ENCODE data around the gene ADAMTS5. TPM values are rescaled to one million over a fixed set of nuclear protein-coding genes. Genes with fewer than 3 reads are reported as not detected.

Gene ADAMTS5
- total and polyA plus RNA-seq, 2 donors from 2014 or later: 1.7 to 10.6 TPM

GRCh38 chr21:26943921-26944320 is 23.0 kb downstream of the ADAMTS5 start:
- Histone ChIP-seq H3K9ac (ENCODE audit: low read length in 3 of 3) (no peak overlapping the region), H3K36me3 (ENCODE audit: control insufficient read depth in 2 of 3, insufficient read depth in 3 of 3, low read length in 3 of 3) (peaks cover 0 to 2% (median 0%) of the 10 kb centered on the region in 3 donors), H3K4me3 (ENCODE audit: low read length in 3 of 3) (no peak overlapping the region), H3K27me3 (ENCODE audit: control insufficient read depth, insufficient read depth, low read length) (no peaks in the 10 kb centered on the region), H3K27ac (ENCODE audit: low read depth in 2 of 2, low read length in 2 of 2) (no peak overlapping the region), H3K9me3 (ENCODE audit: control insufficient read depth in 2 of 3, insufficient read depth in 1 of 3, low read length in 3 of 3) (no peaks in the 10 kb centered on the region), H3K4me1 (ENCODE audit: control insufficient read depth in 2 of 3, insufficient read depth in 2 of 3, low read depth in 1 of 3, low read length in 3 of 3) (peaks cover 9 to 14% (median 9%) of the 10 kb centered on the region in 3 donors)
- no peak for DNase-seq
- FAIRE-seq: no peak
- TF ChIP-seq, protein P1, sequence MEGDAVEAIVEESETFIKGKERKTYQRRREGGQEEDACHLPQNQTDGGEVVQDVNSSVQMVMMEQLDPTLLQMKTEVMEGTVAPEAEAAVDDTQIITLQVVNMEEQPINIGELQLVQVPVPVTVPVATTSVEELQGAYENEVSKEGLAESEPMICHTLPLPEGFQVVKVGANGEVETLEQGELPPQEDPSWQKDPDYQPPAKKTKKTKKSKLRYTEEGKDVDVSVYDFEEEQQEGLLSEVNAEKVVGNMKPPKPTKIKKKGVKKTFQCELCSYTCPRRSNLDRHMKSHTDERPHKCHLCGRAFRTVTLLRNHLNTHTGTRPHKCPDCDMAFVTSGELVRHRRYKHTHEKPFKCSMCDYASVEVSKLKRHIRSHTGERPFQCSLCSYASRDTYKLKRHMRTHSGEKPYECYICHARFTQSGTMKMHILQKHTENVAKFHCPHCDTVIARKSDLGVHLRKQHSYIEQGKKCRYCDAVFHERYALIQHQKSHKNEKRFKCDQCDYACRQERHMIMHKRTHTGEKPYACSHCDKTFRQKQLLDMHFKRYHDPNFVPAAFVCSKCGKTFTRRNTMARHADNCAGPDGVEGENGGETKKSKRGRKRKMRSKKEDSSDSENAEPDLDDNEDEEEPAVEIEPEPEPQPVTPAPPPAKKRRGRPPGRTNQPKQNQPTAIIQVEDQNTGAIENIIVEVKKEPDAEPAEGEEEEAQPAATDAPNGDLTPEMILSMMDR (IDR thresholded peaks at IDR 0.05; ENCODE audit: borderline replicate concordance, extremely low read depth, insufficient read depth): no peak
- intact Hi-C loops (cut with DNase I): no loop called here

DNA sequence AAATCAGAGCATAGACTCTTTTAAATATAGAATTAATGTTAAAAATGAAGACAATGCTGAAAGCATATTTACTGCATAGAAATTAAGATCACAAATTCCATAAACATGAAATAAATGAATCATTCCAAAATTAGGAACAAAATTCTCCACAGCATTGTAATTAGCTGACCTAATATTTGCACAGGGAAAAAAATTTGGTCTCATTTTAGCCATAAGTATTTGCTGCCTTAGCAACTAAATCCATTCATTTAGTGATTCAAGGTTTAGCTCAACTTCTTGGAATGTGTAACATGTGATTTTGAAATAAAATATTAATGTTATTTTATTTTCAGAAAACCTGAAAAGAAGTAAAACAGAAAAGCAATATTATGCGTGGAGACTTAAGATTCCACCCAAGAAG is 25.5 kb downstream of the ADAMTS5 start:
- Histone ChIP-seq H3K4me1 (ENCODE audit: control insufficient read depth in 2 of 3, insufficient read depth in 2 of 3, low read depth in 1 of 3, low read length in 3 of 3) (peaks cover 4 to 14% (median 8%) of the 10 kb centered on the region in 3 donors), H3K9ac (ENCODE audit: low read length in 3 of 3) (no peak overlapping the region), H3K9me3 (ENCODE audit: control insufficient read depth in 2 of 3, insufficient read depth in 1 of 3, low read length in 3 of 3) (no peaks in the 10 kb centered on the region), H3K27me3 (ENCODE audit: control insufficient read depth, insufficient read depth, low read length) (no peaks in the 10 kb centered on the region), H3K4me3 (ENCODE audit: low read length in 3 of 3) (no peak overlapping the region), H3K36me3 (ENCODE audit: control insufficient read depth in 2 of 3, insufficient read depth in 3 of 3, low read length in 3 of 3) (peaks cover 0 to 2% (median 0%) of the 10 kb centered on the region in 3 donors), H3K27ac (ENCODE audit: low read depth in 2 of 2, low read length in 2 of 2) (no peak overlapping the region)
- TF ChIP-seq, protein P1 (IDR thresholded peaks at IDR 0.05; ENCODE audit: borderline replicate concordance, extremely low read depth, insufficient read depth): no peak
- no peak for DNase-seq
- no peak for FAIRE-seq
- intact Hi-C loops (cut with DNase I): no loop called here

DNA sequence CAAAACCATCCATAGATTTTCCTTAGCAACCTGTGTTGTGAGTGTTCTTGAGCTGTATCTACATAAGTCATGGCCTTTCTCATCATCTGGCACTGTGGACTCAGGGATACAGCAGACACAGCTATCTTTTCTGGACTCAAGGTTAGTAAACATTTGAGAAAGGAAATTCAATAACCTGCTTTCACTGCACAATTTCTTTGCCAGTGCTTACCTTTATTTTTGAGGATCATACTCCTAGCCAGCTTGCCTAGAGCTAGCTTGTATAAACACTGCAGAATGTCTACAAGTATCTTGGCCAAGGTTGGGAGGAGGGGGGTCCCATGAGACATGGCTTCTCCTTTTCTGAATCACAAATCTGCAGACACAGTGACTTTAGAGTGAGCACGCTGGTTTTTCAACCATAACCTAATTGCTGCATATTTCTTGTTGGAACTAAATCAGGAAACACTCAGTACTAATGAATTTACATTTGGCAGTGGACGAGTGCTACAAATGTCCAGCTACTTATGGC is 27.2 kb downstream of the ADAMTS5 start:
- FAIRE-seq: no peak
- TF ChIP-seq, protein P1 (IDR thresholded peaks at IDR 0.05; ENCODE audit: borderline replicate concordance, extremely low read depth, insufficient read depth): no peak

DNA sequence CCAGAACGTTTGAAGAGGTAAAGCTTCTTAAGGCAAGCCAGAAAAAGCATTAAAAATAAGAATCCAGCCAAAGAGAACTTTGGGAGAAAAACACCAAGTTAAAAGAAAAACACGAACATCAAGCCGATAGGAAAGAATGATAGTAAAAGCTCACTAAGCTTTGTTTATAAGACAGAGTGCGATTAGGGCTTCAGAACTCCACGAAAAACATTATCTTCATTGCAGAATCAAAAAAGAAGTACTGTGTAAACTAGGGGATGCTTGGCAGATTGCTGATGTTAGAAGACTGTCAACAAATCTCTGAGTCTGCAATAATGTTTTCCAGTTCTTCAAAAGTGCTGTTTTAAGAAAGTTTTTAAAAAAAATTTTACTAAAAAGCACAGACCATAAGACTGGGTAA is 30.2 kb downstream of the ADAMTS5 start:
- Histone ChIP-seq H3K4me1 (ENCODE audit: control insufficient read depth in 2 of 3, insufficient read depth in 2 of 3, low read depth in 1 of 3, low read length in 3 of 3) (peaks cover 0 to 11% (median 2%) of the 10 kb centered on the region in 3 donors), H3K27ac (ENCODE audit: low read depth in 2 of 2, low read length in 2 of 2) (no peak overlapping the region), H3K4me3 (ENCODE audit: low read length in 3 of 3) (no peak overlapping the region), H3K9me3 (ENCODE audit: control insufficient read depth in 2 of 3, insufficient read depth in 1 of 3, low read length in 3 of 3) (no peaks in the 10 kb centered on the region), H3K9ac (ENCODE audit: low read length in 3 of 3) (no peak overlapping the region), H3K27me3 (ENCODE audit: control insufficient read depth, insufficient read depth, low read length) (no peaks in the 10 kb centered on the region), H3K36me3 (ENCODE audit: control insufficient read depth in 2 of 3, insufficient read depth in 3 of 3, low read length in 3 of 3) (peaks cover 0 to 5% (median 4%) of the 10 kb centered on the region in 3 donors)
- TF ChIP-seq, protein P1 (IDR thresholded peaks at IDR 0.05; ENCODE audit: borderline replicate concordance, extremely low read depth, insufficient read depth): no peak
- DNase-seq (no peak), FAIRE-seq (no peak)
- intact Hi-C loops (cut with DNase I): no loop called here

More for the DNA sequence above, 27.2 kb downstream of the ADAMTS5 start:
- no peaks in the 10 kb centered on the region for H3K27me3 ChIP-seq (ENCODE audit: control insufficient read depth, insufficient read depth, low read length)
- peaks cover 0 to 11% (median 2%) of the 10 kb centered on the region in 3 donors for H3K4me1 ChIP-seq (ENCODE audit: control insufficient read depth in 2 of 3, insufficient read depth in 2 of 3, low read depth in 1 of 3, low read length in 3 of 3)
- no peak overlapping the region for H3K9ac ChIP-seq (ENCODE audit: low read length in 3 of 3)
- H3K27ac ChIP-seq (ENCODE audit: low read depth in 2 of 2, low read length in 2 of 2): no peak overlapping the region
- peaks cover 0 to 2% (median 0%) of the 10 kb centered on the region in 3 donors for H3K36me3 ChIP-seq (ENCODE audit: control insufficient read depth in 2 of 3, insufficient read depth in 3 of 3, low read length in 3 of 3)
- H3K4me3 ChIP-seq (ENCODE audit: low read length in 3 of 3): no peak overlapping the region
- H3K9me3 ChIP-seq (ENCODE audit: control insufficient read depth in 2 of 3, insufficient read depth in 1 of 3, low read length in 3 of 3): no peaks in the 10 kb centered on the region
- intact Hi-C loops (cut with DNase I): no loop called here
- DNase-seq: peak in 1 of 5 donors; percentile 27
